HCEC 1CT (cell line): ENCODE measurements around the gene ZMPSTE24.
"Not testable (repeated sequence)": the region's sequence is repeated elsewhere in the genome, so short reads cannot be mapped to it uniquely, and the experiment has no call there.

Experiments used
- DNase-seq: peaks from one replicate; pipeline ENCODE4 v3.0.0-alpha.2; 2017

Gene ZMPSTE24

DNA sequence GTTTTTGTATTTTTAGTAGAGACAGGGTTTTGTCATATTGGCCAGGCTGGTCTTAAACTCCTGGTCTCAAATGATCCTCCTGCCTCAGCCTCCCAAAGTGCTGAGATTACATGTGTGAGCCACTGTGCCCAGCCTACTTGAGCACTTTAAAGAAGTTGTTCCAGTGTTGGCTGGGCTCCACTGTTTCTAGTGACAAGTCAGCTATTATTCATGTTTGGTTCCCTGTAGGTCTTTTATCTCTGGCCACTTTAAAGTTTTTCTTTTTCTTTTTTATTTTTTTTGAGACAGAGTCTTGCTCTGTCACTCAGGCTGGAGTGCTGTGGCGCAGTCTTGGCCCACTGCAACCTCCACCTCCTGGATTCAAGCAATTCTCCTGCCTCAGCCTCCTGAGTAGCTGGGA, 73.4 kb downstream of the ZMPSTE24 start:
- not testable (repeated sequence) for DNase-seq

DNA sequence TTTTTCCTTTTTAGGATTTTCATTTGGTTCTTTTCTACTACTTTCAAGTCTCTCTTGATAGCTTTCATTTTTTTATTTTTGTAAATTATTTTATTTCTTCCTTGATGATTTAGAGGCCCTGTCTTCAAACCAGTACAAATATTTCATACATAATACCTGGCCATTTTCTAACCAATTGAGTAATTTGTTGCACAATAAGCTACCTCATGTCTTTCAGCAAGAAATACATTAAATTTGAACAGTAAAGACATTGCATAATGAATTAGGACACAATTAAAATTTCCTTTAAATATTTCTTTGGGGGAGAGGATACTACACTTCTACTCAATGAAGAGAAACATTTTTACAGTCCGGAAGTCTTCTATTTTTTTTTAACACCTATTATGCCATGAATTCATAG, 74.7 kb downstream of the ZMPSTE24 start:
- DNase-seq: no peak

GRCh38 chr1:40337443-40337842, 79.4 kb downstream of the ZMPSTE24 start:
- DNase-seq: no peak

DNA sequence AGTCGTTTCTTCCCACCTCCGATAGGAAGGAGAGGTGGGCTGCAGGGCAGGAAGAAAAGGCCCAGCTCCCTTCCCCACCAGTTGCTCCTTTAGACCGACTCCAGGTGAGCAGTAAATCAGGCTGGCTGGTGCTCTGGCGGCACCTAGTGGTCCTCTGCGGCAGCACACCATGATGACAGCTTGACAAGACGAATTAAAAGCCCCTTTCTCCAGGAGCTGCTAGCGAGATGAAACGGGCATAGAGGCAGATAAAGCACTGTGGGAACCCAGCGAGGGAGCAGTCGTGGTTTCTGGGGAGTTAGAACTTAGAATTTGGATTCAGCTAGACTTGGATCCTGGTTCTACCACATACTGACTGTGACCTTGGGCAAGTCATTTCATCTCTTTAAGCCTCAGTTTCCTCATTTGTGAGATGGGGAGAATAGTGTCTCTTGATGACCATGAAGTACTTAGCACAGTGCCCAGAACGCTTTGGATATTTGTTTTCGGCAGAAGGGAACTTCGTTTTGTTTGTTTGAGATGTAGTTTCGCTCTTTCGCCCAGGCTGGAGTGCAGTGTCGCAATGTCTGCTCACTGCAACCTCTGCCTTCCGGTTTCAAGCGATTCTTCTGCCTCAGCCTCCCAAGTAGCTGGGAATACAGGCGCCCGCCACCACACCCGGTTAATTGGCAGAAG, 80.8 kb downstream of the ZMPSTE24 start:
- DNase-seq: peak; percentile 57

DNA sequence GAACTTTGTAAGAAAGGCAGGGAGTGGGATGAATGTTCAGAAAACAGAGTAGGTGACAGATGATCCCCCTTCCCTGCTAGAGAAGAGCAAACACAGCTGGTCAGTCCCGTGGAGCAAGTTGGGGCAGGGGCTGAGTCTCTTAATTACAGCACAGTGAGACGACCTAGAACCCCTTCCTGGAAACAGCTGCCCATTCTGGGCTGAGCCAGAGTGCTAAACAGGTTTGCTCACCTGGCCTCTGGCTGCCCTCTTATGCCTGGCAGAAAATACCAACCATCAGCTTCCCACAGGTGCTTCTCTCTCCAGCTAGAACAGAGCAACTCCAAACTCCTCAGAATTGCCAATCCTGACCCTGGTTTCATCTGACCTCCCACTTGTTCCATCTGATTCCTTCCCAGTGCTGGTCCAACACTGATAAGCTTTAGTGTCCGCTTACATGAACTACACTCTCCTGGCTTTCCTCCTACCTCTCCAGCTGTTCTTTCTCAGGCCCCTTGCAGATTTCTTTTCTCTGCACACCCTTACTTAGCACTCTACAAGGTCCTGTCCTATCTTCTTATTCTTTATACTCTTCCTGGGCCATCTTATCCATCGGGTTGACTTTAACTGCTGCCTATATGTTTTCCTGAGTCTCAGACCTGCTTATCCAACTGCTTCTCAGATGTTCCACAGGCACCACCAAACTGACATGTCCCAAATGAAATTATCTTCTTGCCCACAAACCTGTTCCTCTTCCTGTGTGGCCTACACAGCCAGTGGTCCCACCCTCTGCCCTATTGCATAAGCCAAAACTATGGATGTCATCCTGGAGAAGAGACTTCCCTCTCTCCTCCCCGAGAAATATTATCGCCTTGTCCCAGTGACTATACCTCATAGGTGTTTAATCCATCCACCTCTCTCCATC, 81.6 kb downstream of the ZMPSTE24 start:
- DNase-seq: no peak

GRCh38 chr1:40341491-40342380, 83.7 kb downstream of the ZMPSTE24 start:
- peak; percentile 3 for DNase-seq

GRCh38 chr1:40342381-40342717, 84.3 kb downstream of the ZMPSTE24 start:
- DNase-seq: not testable (repeated sequence)
